ENCODE results near the gene CCDC27. TPM values are rescaled to one million over a fixed set of nuclear protein-coding genes. Genes with fewer than 3 reads are reported as not detected.
A peak's percentile ranks its signal among the peaks of the same experiment; 100 is the strongest.

CCDC27 gene
- total and polyA plus RNA-seq, 10 donors = not detected

DNA sequence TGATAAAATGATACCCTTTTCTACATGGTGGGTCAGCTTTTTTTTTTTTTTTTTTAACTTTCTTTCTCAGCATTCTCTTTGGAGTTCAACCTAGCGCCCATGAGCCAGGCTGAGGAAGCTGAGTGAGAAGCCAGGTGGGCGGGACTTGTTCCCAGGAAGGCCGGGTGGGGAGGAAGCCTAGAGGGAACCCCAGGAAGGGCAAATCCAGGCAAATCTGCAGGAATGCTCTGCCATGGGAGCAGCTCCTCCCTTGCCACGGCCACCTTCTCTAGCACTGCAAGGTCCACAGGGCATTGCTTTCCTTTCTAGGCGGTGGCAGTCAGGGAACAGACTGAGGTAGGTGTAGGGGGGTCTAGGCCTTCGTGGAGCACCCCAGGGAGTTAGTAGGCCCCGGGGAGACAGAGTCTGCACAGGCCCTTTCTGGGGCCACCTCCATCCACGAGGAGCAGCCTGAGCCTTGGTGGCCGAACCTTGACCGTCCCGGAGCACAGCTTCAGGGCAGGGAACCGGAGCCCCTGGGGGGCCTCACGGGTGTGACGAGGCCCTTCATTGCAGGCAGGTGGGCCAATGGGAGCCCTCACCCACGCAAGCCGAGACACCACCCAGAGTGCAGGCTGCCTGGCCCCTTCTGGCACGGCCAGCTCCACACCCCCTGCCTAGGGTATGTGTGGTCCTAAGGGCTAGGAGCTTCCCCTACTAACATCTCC lies 18.2 kb upstream of the CCDC27 start:
- intact Hi-C loops (cut with DNase I; ENCODE audit: low total_unique reads) = no loop called here
- H3K4me3 ChIP-seq = no peak overlapping the region
- no peaks in the 10 kb centered on the region for H3K9me3 ChIP-seq
- DNase-seq = no peak
- H3K27ac ChIP-seq = no peak overlapping the region
- TF ChIP-seq POLR2AphosphoS5 (IDR thresholded peaks at IDR 0.05) (no peak), POLR2A (IDR thresholded peaks at IDR 0.05) (no peak)
- TF ChIP-seq, protein P1, sequence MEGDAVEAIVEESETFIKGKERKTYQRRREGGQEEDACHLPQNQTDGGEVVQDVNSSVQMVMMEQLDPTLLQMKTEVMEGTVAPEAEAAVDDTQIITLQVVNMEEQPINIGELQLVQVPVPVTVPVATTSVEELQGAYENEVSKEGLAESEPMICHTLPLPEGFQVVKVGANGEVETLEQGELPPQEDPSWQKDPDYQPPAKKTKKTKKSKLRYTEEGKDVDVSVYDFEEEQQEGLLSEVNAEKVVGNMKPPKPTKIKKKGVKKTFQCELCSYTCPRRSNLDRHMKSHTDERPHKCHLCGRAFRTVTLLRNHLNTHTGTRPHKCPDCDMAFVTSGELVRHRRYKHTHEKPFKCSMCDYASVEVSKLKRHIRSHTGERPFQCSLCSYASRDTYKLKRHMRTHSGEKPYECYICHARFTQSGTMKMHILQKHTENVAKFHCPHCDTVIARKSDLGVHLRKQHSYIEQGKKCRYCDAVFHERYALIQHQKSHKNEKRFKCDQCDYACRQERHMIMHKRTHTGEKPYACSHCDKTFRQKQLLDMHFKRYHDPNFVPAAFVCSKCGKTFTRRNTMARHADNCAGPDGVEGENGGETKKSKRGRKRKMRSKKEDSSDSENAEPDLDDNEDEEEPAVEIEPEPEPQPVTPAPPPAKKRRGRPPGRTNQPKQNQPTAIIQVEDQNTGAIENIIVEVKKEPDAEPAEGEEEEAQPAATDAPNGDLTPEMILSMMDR (IDR thresholded peaks at IDR 0.05 in 8 of 11, conservative IDR thresholded peaks at IDR 0.05 in 3 of 11) = no peak
- WGBS, 5 donors = 70 to 88% (median 84%) methylated on average over 5 to 17 of the region's 17 CpGs
- peaks cover 0 to 5% (median 0%) of the 10 kb centered on the region in 6 donors for H3K4me1 ChIP-seq
- H3K36me3 ChIP-seq = peaks cover 0 to 50% (median 38%) of the 10 kb centered on the region in 6 donors
- peaks cover 0 to 43% (median 7%) of the 10 kb centered on the region in 7 donors for H3K27me3 ChIP-seq (replicated peaks in 1 of 7)

DNA sequence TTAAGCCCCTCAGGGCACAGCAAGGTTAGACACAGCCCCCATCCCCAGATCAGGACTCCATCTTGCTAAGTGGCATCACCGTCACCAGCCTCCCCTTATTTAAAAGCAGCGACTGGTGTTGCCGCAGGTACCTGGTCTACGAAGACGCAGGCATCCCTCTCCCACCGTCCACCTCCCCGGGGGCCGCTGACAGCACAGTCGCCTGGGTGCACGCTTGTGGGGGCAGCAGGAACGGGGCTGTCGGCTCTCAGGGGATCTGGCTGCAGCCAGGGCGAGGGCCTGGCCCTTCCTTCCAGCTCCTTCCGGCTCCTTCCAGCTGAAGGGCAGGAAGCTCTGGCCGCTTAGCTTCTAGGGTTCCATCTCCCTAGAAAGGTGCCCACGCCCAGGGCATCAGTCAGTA lies 17.6 kb upstream of the CCDC27 start:
- peaks cover 0 to 56% (median 38%) of the 10 kb centered on the region in 6 donors for H3K36me3 ChIP-seq

DNA sequence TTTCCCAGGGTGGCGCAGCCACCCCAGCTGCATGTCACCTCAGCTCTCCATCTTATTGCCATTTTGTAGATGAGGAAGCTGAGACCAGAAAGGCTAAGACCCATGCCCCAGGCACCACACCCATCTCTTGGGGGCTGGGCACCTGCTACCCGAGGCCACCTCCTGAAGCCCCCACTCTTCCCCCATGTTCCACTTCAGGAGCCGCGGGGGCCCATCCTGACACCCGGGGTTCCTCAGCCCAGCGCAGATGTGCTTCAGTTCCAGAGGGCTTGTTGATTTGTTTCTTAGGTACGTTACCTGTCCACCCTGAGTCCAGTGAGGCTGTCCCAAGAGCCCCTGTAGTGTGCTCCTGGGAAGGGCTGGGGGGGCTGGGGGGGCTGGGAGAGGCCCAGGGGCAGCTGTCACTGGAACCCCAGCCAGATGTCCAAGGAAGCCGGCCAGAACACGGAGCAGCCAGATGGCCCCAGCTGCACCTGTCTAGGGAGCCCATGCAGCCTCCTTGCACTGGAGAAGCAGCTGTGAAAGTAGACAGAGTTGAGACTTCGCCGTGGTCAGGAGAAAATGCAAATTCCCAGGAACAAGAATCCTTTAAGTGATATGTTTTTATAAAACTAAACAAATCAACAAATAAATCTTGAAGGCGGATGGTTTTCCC lies 17.1 kb upstream of the CCDC27 start:
- H3K27me3 ChIP-seq (replicated peaks in 1 of 7) = peaks cover 0 to 32% (median 0%) of the 10 kb centered on the region in 7 donors
- no peak for DNase-seq
- 85 to 93% (median 88%) methylated on average over 10 to 12 of the region's 12 CpGs for WGBS, 5 donors
- peaks cover 0 to 5% (median 0%) of the 10 kb centered on the region in 6 donors for H3K4me1 ChIP-seq
- TF ChIP-seq, protein P1 (IDR thresholded peaks at IDR 0.05 in 8 of 11, conservative IDR thresholded peaks at IDR 0.05 in 3 of 11) = no peak
- TF ChIP-seq POLR2AphosphoS5 (IDR thresholded peaks at IDR 0.05) = no peak
- no peak for TF ChIP-seq POLR2A (IDR thresholded peaks at IDR 0.05)
- H3K27ac ChIP-seq = no peak overlapping the region
- peaks cover 0 to 61% (median 38%) of the 10 kb centered on the region in 6 donors for H3K36me3 ChIP-seq
- no peak overlapping the region for H3K4me3 ChIP-seq
- intact Hi-C loops (cut with DNase I; ENCODE audit: low total_unique reads) = no loop called here
- no peaks in the 10 kb centered on the region for H3K9me3 ChIP-seq

More for the DNA sequence above, 17.6 kb upstream of the CCDC27 start:
- H3K4me3 ChIP-seq = no peak overlapping the region
- peaks cover 0 to 37% (median 5%) of the 10 kb centered on the region in 7 donors for H3K27me3 ChIP-seq (replicated peaks in 1 of 7)
- no peak for DNase-seq
- H3K9me3 ChIP-seq = no peaks in the 10 kb centered on the region
- H3K27ac ChIP-seq = no peak overlapping the region
- H3K4me1 ChIP-seq = peaks cover 0 to 5% (median 0%) of the 10 kb centered on the region in 6 donors
- WGBS, 5 donors = 86 to 100% (median 94%) methylated on average over 7 to 16 of the region's 16 CpGs
- intact Hi-C loops (cut with DNase I; ENCODE audit: low total_unique reads) = no loop called here
- TF ChIP-seq POLR2A (IDR thresholded peaks at IDR 0.05) (no peak), POLR2AphosphoS5 (IDR thresholded peaks at IDR 0.05) (peak in 1 of 3 donors; percentile 30)
- TF ChIP-seq, protein P1 (IDR thresholded peaks at IDR 0.05 in 8 of 11, conservative IDR thresholded peaks at IDR 0.05 in 3 of 11) = no peak

DNA sequence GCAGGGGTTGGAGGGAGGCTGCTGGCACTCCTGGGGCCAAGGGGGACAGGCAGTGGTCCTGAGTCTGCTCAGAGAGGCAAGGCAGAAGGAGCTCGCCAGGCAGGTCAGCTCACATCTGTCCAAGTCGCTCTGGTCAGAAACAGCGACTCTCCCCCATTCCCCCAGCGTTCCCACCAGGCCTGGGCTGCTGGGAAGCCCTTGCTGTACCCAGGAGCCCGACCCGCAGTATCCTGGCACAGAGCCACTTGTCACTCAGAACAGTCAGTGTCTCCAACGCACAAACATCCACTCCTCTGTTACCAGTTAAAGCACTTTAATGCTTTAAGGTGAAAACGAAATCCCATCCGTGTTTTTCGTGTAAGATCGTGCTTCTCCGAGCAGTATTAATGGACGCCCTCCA lies 16.6 kb upstream of the CCDC27 start:
- Histone ChIP-seq H3K27ac (no peak overlapping the region), H3K4me1 (peaks cover 0 to 5% (median 0%) of the 10 kb centered on the region in 6 donors), H3K4me3 (no peak overlapping the region), H3K36me3 (peaks cover 0 to 66% (median 38%) of the 10 kb centered on the region in 6 donors), H3K9me3 (no peaks in the 10 kb centered on the region), H3K27me3 (replicated peaks in 1 of 7) (peaks cover 0 to 27% (median 0%) of the 10 kb centered on the region in 7 donors)
- DNase-seq = no peak
- TF ChIP-seq, protein P1 (IDR thresholded peaks at IDR 0.05 in 8 of 11, conservative IDR thresholded peaks at IDR 0.05 in 3 of 11) = no peak
- no peak for TF ChIP-seq POLR2AphosphoS5 (IDR thresholded peaks at IDR 0.05)
- no peak for TF ChIP-seq POLR2A (IDR thresholded peaks at IDR 0.05)
- intact Hi-C loops (cut with DNase I; ENCODE audit: low total_unique reads) = no loop called here
- 89 to 96% (median 92%) methylated on average over 13 of the region's 13 CpGs for WGBS, 5 donors

All from spleen (tissue), 11 donors.